GM21528 (cell line): ENCODE results near the gene B3GALT4.
A peak's percentile ranks its signal among the peaks of the same experiment; 100 is the strongest.

Source experiments
- ATAC-seq: cut with Tn5 transposase; IDR thresholded peaks from one replicate; pipeline ENCODE4 v1.9.1; 2021; ENCODE audit warnings: mild to moderate bottlenecking, moderate library complexity; ENCODE audit not compliant: unreplicated experiment, low FRiP score

Gene B3GALT4

DNA sequence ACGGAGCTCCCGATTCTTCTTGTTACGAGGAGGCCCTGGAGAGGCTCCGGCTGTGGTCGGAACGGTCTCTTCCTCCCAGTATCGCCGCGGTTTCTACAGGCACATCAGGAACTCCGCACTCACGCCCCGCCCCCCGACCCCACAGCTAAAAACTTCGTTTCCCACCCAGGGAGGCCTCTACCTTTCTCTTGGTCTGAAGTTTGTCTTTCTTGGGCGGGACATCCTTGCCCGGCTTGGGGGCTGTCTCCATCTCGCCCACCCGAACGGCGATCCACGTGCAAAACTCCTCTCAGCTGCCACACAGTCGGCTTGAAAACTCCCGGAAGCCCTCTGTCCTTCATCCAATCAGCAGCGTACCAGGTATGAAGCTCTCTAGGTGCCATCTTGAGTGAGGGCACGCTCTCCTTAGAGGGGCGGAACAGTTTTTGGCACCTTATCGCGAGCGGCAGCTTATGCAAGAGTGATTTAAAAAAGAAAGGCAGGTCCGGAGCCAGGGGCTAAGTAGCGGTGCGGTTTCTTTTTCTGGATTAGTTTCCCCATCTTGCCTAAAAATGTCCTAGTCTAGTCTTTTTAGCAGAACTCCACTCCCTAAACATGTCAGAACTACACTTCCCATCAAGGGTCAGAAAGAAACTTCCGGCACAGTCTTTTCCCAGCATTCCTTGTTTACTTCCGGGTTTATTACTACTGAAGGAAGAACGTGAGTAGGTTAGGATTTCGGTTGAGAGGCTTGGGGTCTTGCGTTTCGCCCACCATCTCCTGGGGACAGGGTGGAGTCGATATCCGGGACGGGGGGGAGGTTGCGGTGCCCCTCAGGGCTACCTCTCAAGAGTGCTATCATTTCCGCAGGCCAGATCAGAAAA is 12.2 kb downstream of the B3GALT4 start, which contains the start of the genes PFDN6 and WDR46:
Gene PFDN6 (plus strand): TSS at position 681 of the 863 bp plus-strand sequence. CDS start 256 bp downstream, outside the sequence.
Gene WDR46 (minus strand): TSS at position 319 of the 863 bp plus-strand sequence. CDS start 69 bp downstream, at position 250.
- ATAC-seq, result peak; percentile 70

DNA sequence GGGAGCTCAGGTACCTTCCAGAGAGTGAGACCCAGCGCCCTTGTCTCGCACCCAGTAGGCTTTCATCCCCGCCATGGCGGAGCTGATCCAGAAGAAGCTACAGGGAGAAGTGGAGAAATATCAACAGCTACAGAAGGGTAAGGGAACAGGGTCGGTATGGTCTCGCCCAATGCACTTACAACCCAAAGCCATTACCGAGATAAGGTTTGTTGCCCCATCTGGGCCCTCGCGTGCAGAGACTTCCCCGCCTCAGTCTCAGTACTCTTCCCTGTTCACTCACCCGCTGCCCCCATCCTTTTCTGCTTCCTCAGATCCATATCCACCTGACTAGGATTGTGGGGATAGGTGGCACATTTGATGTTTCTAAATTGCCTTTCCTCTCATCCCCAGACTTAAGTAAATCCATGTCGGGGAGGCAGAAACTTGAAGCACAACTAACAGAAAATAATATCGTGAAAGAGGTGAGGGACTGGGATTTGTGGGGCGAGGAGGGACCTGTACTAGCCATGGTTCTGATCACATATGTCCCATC is 12.9 kb downstream of the B3GALT4 start:
- peak; percentile 17 for ATAC-seq

DNA sequence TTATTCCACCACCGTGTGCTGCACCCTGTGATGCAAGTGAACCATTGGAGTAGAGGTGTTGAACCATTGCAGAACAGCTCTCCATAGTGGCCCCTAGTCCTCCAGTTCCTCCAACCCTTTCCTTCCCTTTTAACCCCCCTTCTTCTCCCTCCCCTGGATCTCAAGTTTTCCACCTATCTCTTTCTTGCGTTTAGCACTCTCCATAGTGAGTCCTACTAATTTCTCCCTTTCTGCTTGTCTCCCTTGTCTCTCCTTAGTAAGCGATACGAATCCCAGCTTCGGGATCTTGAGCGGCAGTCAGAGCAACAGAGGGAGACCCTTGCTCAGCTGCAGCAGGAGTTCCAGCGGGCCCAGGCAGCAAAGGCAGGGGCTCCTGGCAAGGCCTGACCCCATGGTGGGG is 13.5 kb downstream of the B3GALT4 start:
- ATAC-seq, result no peak

DNA sequence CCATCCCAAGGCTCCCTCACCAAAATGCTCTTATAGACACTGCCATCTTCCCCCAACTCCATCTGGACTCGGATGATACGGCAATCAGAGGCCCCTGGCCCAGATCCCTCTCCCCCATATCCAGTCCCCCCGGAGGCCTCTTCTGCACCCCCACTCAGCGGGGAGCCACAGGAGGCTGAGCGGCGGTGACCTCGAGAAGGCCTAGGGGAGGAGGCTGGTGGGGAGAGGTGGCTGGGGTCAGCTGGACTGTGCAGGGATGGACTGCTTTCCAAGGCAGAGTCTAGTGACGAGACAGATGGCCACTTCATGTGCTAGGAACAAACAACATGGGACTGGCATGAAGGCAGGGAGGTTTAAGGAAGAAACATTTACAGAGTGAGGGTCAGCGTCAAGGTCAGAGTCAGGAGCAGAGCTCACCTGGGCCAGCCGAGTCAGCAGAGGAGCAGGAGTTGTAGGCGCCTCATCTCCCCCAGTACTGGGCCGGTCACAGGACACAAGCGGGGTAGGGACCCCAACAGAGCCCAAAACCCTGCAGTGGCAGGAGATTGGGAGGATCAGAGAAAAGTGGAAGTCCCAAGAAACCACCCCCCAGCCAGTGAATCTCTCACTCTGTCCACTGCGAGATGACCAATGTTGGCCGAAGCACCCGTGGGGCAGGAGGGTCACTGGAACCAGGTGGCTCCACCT is 16.2 kb downstream of the B3GALT4 start:
- no peak for ATAC-seq

DNA sequence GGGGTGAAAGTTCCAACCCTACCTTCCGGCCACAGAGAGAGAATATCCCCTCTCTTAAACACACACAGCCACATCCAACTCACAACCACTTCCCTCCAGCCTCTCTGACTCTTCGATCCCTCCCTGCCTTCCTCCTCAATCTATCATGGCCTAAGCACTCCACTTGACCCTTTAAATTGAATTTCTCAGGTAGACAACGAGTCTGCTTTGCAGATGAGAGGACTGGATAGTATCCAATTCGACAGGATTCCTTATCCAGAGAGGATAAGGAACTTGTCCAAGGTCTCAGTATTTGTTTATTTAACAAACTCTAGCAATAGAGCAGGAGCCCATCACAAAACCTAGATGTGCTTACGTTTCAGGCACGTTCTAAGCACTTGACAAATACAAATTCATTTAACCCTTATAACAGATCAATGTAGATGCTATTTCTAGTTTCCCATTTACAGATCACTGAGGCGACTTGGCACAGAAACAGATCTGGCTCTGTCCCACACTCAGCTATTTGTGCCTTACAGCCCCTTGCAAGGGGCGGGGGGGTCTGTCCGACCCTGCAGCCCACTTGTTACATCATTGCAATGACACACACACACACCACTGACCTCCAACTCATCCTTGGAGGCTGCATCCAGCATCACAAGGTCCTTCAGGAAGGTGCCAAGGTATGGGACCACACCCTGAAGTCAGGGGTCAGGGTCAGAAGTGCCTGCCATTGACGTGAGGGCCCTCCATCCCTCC is 17.3 kb downstream of the B3GALT4 start:
- ATAC-seq, result no peak

DNA sequence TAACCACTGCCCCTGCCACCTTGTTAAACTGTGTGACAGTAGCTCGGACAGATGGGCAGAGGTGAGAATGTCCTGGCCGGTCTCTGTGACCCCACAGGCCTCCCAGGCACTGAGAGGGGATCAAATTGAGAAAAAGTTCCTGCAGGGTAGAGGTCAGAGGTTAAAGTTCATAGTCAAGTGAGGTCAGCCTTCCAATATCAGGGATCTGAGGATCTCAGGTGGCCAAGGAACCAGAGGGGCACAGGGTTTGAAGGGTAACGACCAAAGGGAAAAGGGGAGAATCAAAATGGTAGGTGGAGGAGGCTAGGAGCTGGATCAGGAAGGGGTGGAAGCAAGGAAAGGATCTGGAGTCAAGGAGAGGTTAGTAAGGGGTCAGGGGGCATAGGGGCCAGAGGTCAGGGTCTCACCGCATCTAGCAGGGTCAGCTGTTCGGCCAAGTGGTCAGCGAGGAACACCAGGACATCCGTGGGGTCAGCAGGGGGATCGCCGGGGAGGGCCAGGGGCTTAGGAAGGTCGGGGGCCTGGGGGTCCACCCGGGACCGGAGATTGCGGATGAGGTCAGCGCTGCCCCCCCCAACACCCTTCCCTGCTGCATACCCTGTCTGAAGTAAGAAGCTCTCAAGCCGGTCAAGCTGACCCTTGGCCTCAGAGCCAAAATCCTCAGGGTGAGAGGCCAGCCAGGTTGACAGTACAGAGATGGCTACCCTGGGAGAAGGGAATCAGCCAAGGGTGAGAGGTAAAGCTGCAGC is 18.9 kb downstream of the B3GALT4 start:
- ATAC-seq, result no peak

DNA sequence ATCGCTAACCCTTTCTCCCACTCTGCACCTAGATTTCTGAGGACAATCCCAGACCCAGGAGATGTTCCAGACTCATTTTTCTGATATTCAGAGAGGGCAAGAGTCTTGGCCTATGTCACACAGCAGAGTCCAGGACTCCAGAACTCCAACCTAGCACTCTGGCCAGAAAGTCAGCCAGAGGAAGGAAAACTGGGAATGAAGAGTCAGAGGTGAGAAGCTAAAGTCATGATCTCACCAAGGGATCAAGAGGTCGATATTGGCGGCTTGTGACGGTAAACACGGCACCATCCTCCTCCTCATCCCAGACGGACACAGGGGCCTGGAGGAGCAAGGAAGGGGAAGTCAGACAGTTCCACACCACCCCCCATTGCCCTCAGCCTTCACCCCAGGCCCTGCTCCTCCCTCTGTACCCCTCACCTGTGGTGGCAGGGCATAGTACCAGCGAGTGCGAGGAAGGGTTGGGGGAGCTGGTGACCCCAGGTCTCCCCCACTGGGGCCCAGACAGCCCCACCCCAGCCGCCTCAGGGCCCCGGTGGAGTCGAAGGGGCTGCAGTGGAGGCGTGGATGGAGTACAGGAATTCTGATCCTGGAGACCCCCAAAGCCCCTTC is 20.0 kb downstream of the B3GALT4 start:
- ATAC-seq, result no peak

DNA sequence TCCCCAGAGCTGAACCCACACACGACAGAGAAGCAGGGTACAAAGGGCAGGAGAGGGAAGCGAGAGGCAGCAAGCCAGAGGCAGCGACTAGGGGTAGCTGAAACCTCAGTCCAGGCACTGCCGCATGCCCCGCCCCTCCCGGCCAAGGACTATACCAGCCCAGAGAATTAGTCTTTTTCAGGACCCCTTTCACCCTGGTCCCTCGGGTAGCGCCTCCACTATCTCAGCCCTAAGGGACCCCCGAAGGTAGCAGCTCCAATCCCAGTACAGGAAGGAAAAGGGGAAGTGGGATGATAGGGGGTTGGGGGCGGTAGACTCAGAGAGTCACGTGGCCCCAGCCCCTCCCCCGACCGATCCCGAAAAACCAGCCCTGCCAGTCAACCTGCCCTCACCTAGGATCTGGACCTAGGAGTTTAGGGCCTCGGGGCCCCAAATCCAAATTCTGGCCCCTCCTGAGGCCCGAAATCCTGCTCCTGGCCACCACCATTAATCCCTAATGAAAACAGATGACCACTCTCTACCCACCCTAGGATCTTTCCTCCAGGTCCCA is 20.6 kb downstream of the B3GALT4 start:
- no peak for ATAC-seq

DNA sequence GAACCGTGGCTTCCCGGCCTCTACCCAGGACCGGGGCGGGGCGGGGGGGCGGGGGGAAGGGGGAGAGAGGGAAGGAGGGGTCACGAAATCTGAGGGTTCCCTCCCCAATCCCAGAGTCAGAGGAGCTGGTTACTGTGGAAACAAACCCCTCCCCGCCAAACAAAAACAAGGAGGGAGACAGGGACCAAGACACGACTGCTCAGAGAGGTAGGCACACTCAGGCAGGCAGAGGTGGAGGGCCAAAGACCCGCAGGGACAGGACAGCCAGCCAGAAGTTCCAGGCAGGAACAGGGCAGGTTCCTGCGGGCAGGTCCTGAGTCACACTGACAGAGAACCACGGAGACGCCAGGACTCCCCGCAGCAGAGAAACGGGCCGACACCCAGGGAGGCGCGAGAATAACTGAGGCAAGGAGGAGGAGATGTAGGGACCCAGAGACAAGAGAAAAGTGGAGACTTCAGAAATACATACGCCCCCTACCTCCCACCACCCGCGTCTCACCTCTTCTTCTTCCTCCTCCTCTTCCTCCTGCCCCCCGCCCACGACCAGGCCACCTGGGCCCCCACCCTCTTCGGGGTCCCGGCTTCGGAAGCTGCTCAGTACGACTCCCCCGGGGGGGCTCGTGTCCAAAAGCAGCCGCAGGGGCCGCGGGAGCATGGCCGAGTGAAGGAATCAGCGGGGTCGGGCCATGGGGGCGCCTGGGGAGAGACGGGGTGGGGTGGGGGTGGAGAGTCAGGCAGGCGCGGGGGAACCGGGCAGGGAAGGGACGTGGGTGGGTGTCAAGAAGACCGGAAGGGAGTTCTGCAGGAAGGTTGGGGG is 21.2 kb downstream of the B3GALT4 start:
- ATAC-seq, result no peak

DNA sequence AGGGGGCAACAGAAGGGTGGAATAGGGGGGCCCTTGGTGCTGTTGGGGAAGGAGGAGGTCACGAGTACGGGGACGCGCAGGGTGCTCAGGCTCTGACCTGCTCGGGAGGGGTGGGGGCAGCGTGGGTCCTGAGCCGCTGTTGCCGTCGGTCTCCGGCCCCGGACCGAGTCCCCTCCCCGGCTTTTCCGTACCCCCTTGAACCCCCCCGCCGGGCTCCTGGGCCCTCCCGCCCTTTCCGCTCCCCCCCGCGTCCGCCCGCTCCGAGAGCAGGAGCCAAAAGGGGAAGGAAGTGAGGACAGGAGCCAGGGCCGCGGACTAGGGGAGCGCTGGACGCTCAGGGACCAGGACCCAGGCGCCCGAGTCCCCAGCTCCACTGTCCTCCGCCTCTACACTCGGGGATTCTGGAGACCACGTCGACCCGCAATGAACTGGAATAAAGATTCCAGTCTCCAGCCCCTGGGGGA is 21.9 kb downstream of the B3GALT4 start, which contains the start of gene RGL2:
Gene RGL2 (minus strand): TSS at position 170 of the 464 bp plus-strand sequence. CDS start 332 bp downstream, outside the sequence.
- peak; percentile 21 for ATAC-seq

DNA sequence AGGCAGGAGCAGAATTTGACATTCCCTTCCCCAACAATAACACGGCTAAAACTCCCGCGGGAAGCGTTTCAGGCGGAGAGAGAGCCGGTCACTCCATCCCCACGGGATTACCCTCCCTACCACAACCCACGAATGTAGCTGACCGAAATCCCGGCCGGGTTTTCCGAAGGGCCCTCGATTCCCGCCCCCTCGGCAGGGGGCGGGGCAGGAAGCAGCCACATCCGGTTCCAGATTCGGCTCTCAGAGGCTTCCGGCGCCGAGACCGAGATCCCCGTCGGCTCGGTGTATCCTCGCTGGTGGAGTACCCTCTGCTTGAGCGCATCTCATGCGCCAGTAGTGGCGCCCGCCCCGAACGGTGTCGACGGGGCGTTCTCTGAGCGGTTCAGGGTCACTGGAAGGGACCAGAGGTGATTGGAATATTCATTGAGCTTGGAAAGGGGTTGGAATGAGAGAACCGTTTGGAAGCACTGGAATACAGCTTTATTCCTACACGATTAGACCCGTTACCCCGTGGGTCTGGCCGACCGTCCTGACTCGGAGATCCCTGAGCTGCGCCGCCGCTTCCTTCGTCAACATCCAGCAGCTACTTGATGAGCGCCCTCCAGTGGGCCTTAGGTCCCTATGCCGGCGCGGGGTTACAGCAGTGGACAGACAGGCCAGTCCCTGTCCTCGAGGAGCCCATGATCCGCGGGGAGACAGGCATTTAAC is 22.5 kb downstream of the B3GALT4 start:
- ATAC-seq, result peak; percentile 67

DNA sequence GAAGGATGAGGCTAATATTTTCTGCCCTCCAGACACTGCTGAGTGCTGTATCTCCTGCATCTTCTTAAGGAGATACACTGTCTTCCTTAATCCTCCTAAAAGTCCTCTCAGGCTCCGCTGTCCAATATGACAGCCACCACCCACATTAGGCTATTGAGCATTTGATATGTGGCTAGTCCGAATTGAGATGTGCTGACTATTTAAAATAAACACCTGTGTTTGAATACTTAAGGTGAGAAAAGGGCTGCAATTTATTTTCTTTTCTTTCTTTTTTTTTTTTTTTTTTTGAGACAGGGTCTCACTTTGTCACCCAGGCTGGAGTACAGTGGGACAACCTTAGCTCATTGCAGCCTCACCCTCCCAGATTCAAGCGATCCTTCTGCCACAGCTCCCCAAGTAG is 25.0 kb downstream of the B3GALT4 start:
- no peak for ATAC-seq

DNA sequence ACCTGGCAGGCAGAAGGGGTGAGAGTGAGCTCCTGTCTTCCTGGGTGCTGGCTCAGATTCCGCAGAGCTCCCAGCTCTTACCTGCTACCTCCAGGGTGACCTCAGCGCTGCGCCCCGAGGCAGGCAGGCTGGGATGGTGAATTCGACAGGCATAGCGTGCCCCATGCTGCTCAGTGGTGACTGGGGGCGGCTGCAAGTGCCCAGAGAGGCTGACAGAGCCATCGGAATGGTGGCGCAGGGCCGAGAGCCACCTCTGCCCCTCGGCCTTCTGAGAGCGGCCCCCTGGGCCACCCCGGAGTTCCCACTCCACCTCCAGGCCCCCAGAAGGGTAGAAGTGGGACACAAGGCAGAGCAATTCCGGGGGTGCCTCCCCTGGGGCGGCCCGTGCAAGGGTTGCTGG is 27.3 kb downstream of the B3GALT4 start:
- ATAC-seq, result no peak

DNA sequence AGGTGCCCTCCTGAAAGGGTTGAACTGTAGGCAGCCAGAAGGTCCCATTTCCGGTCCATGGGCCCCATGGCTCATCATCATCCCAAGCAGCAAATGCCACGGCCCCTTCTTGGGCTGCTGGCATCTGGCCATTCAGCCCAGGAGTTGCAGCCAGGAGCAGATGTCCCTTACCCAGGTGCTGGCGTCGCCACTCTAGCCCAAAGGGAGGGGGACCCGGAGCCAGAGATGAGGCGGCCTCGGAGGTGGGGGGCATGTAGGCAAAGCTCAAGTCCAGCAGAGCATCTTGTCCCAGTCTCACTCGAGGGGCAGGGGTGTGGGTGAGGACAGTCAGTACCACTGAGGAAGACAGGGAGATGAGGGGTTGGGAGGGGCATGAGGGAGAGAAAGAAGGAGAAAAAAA is 28.1 kb downstream of the B3GALT4 start:
- no peak for ATAC-seq

DNA sequence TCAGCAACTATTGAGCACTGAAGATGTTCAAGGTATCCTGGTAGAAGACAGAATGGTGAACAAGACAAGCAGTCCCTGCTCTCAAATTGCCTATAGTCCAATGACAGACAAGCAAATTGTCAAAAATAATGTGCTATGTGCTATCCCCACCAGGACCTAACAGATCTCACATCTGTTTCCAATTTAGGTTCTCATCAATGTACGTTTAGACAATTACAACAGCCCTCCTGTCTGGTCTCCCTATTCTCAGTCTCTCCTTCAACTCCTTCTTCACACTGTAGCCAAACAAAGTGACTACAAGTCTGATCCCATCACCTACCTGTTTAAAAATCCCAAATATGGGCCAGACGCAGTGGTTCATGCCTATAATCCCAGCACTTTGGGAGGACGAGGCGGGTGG is 29.4 kb downstream of the B3GALT4 start:
- ATAC-seq, result no peak

DNA sequence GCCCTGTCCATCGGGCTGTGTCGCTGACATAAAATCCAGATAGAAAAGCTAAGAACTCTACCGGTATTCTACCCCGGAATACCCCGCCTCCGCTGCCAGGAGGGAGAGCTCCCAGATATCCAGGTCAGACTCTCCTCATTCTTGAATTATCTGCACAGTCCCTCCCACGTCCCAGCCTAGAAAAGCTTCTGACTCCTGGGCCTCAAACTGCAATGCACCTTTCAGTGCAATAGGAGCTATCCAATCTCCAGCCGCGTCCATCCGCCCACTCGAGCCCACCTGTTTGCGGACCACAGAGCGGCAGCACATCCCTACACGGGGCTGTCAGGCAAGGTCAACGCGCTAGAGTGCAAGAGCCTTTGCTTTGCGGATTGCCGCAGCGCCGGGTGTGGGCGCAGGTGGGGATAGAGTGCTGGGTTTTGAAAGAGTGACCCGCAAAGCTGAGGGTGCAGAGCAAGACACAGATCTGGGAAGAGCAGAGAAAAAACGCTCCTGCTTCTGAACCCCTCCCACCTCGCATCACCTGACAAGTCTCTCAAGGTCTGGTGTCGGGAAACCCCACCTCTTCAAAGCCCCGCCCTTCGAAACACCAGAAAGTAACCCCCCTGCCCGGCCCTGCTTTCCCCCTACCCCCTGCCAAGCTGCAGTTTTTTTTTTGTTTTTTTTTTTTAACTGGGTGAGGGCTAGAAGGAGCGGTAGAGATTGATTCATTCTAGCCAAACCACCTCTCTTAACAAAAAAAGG is 35.6 kb downstream of the B3GALT4 start:
- ATAC-seq, result no peak
